GM23338 (cell line): ENCODE measurements around the gene HECTD2. TPM values are rescaled to one million over a fixed set of nuclear protein-coding genes. Genes with fewer than 3 reads are reported as not detected.

Experiments used
- ATAC-seq: fragments of 200-7000 bp; cut with Tn5 transposase; 3 replicates; pipeline ENCODE4 v1.9.1; 2020
- DNase-seq: peaks from one replicate; pipeline ENCODE4 v3.0.0-alpha.2; 2015; ENCODE audit warnings: low spot score
- H2AFZ ChIP-seq: fragments of 200-600 bp; sonication (generic); 2 replicates; pipeline ENCODE4 v1.8.0; 2016; ENCODE audit warnings: antibody characterized with exemption, mild to moderate bottlenecking, moderate library complexity
- H3F3A ChIP-seq: fragments of 200-600 bp; sonication (generic); replicated peaks from 2 replicates; pipeline ENCODE4 v1.8.0; 2017; ENCODE audit warnings: antibody characterized with exemption, mixed run types, low read depth
- H3K27ac ChIP-seq: fragments of 200-600 bp; sonication (generic); 2 replicates; pipeline ENCODE4 v1.6.1; 2016; ENCODE audit warnings: low read depth
- H3K27me3 ChIP-seq: fragments of 200-600 bp; sonication (generic); 2 replicates; pipeline ENCODE4 v1.8.0; 2016; ENCODE audit warnings: mild to moderate bottlenecking, mixed run types, moderate library complexity; ENCODE audit not compliant: insufficient read depth
- H3K36me3 ChIP-seq: fragments of 200-600 bp; sonication (generic); 2 replicates; pipeline ENCODE4 v1.8.0; 2016; ENCODE audit warnings: mild to moderate bottlenecking; ENCODE audit not compliant: insufficient read depth
- H3K4me1 ChIP-seq: fragments of 200-600 bp; sonication (generic); 2 replicates; pipeline ENCODE4 v1.8.0; 2016; ENCODE audit warnings: mild to moderate bottlenecking, moderate library complexity; ENCODE audit not compliant: insufficient read depth
- H3K4me2 ChIP-seq: fragments of 200-600 bp; sonication (generic); 2 replicates; pipeline ENCODE4 v1.7.1; 2017; ENCODE audit warnings: mixed run types
- H3K4me3 ChIP-seq: fragments of 200-600 bp; sonication (generic); 2 replicates; pipeline ENCODE4 v1.6.1; 2016; ENCODE audit warnings: mixed run types
- H3K79me2 ChIP-seq: fragments of 200-600 bp; sonication (generic); replicated peaks from 2 replicates; pipeline ENCODE4 v1.8.0; 2017; ENCODE audit warnings: mild to moderate bottlenecking; ENCODE audit not compliant: insufficient read depth
- H3K9me2 ChIP-seq: fragments of 200-600 bp; sonication (generic); 2 replicates; pipeline ENCODE4 v1.8.0; 2017; ENCODE audit not compliant: insufficient read depth
- H4K20me1 ChIP-seq: fragments of 200-600 bp; sonication (generic); replicated peaks from 2 replicates; pipeline ENCODE4 v1.8.0; 2017; ENCODE audit warnings: mild to moderate bottlenecking; ENCODE audit not compliant: insufficient read depth
- H3K27ac Mint-ChIP-seq: 2 replicates; pipeline ENCODE4 v1.8.0; 2020; ENCODE audit warnings: inconsistent platforms, mild to moderate bottlenecking, moderate library complexity, mixed read lengths
- H3K27me3 Mint-ChIP-seq: 3 replicates; pipeline ENCODE4 v1.8.0; 2022; ENCODE audit warnings: low read depth, mild to moderate bottlenecking, moderate library complexity, mixed read lengths, inconsistent platforms; ENCODE audit not compliant: insufficient read depth, poor library complexity
- H3K36me3 Mint-ChIP-seq: 3 replicates; pipeline ENCODE4 v1.8.0; 2021; ENCODE audit warnings: low read depth, mild to moderate bottlenecking, inconsistent platforms, moderate library complexity, mixed read lengths
- H3K4me1 Mint-ChIP-seq: 3 replicates; pipeline ENCODE4 v1.8.0; 2020; ENCODE audit warnings: mild to moderate bottlenecking, inconsistent platforms, mixed read lengths
- H3K4me3 Mint-ChIP-seq: 3 replicates; pipeline ENCODE4 v1.8.0; 2021; ENCODE audit warnings: moderate library complexity, mild to moderate bottlenecking, inconsistent platforms, mixed read lengths
- H3K9me3 Mint-ChIP-seq: 3 replicates; pipeline ENCODE4 v1.8.0; 2020; ENCODE audit warnings: moderate library complexity, mild to moderate bottlenecking, inconsistent platforms, mixed read lengths
- CREB1 ChIP-seq: fragments of 250-450 bp; sonication (Bioruptor Pico); IDR thresholded peaks from 2 replicates; pipeline ENCODE4 v1.5.0; 2020; ENCODE audit warnings: low read depth, mild to moderate bottlenecking, moderate library complexity
- EZH2phosphoT487 ChIP-seq: fragments of 200-600 bp; sonication (generic); IDR thresholded peaks from one replicate; pipeline ENCODE4 v1.8.1; 2018; ENCODE audit warnings: antibody characterized with exemption; ENCODE audit not compliant: unreplicated experiment
- JUNB ChIP-seq: IDR thresholded peaks from one replicate; pipeline ENCODE4 v1.6.1; 2016; ENCODE audit warnings: antibody characterized with exemption; ENCODE audit not compliant: unreplicated experiment
- NANOG ChIP-seq: IDR thresholded peaks from 2 replicates; pipeline ENCODE4 v1.6.1; 2016; ENCODE audit warnings: antibody characterized with exemption, borderline replicate concordance
- POLR2AphosphoS5 ChIP-seq: IDR thresholded peaks from 2 replicates; pipeline ENCODE4 v1.6.1; 2016; ENCODE audit warnings: antibody characterized with exemption, low read depth
- STAT1 ChIP-seq: IDR thresholded peaks from one replicate; pipeline ENCODE4 v1.6.1; 2016; ENCODE audit warnings: antibody characterized with exemption; ENCODE audit not compliant: unreplicated experiment
- ZNF114 ChIP-seq: fragments of 250-450 bp; sonication (Bioruptor Pico); IDR thresholded peaks from 2 replicates; pipeline ENCODE4 v1.5.0; 2020; ENCODE audit warnings: mild to moderate bottlenecking, moderate library complexity
- ZNF331 ChIP-seq: fragments of 250-450 bp; sonication (Bioruptor Pico); IDR thresholded peaks from 2 replicates; pipeline ENCODE4 v1.5.0; 2020; ENCODE audit warnings: low read depth, mild to moderate bottlenecking, moderate library complexity
- polyA plus RNA-seq: library from polyadenylated mRNA; unstranded; fragments of >200 nt; fragmentation: Nextera tagmentation; extraction: Ambion mirVana; gene quantifications from 2 replicates; pipeline ENCODE4 v1.2.1, GENCODE V29; 2016
- total RNA-seq: library from RNA; depleted of rRNA; stranded (reverse); fragments of >200 nt; shearing (Covaris generic); gene quantifications from 2 replicates; pipeline ENCODE4 v1.2.3, GENCODE V29; 2014
- TF ChIP-seq, protein P1 (sequence below): fragments of 250-450 bp; sonication (Bioruptor Pico); IDR thresholded peaks from 2 replicates; pipeline ENCODE4 v1.5.0; 2020; ENCODE audit warnings: mild to moderate bottlenecking, moderate library complexity
- TF ChIP-seq, protein P2 (sequence below): IDR thresholded peaks from 2 replicates; pipeline ENCODE4 v1.6.1; 2016; ENCODE audit warnings: antibody characterized with exemption
- TF ChIP-seq, protein P3 (sequence below): IDR thresholded peaks from one replicate; pipeline ENCODE4 v1.6.1; 2018; ENCODE audit warnings: antibody characterized with exemption; ENCODE audit not compliant: unreplicated experiment
- TF ChIP-seq, protein P4 (sequence below), 2 experiments: fragments of 200-600 bp in 1 of 2; sonication (generic) in 1 of 2; conservative IDR thresholded peaks; 2 replicates each; pipeline versions ENCODE4 v1.5.1 to v1.6.1; 2016 to 2017; ENCODE audit warnings: antibody characterized with exemption in 2 of 2, low read depth in 2 of 2, mild to moderate bottlenecking in 2 of 2, moderate library complexity in 1 of 2

Gene HECTD2
- total and polyA plus RNA-seq, 2 experiments from 2014 or later, result 8.5 to 14.4 TPM

DNA sequence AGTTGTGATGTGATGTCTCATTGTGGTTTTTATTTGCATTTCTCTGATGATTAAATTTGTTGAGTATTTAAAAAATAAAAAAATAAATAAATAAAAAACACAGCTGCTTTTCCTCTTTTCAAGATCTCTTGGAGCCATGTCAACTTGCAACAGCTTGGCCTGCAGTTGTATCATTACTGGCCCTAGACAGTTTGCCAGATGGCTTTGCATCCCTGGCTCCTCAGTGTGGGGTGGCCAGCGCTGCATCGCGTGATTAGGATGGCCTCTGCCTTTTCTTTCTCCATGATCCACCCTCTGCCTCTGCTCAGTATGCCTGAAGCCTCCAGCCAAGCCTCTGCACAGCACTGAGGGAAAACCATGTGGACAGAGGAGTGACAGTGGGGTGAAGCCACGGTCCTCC lies 126.0 kb downstream of the HECTD2 start (continued):
- TF ChIP-seq, protein P1, sequence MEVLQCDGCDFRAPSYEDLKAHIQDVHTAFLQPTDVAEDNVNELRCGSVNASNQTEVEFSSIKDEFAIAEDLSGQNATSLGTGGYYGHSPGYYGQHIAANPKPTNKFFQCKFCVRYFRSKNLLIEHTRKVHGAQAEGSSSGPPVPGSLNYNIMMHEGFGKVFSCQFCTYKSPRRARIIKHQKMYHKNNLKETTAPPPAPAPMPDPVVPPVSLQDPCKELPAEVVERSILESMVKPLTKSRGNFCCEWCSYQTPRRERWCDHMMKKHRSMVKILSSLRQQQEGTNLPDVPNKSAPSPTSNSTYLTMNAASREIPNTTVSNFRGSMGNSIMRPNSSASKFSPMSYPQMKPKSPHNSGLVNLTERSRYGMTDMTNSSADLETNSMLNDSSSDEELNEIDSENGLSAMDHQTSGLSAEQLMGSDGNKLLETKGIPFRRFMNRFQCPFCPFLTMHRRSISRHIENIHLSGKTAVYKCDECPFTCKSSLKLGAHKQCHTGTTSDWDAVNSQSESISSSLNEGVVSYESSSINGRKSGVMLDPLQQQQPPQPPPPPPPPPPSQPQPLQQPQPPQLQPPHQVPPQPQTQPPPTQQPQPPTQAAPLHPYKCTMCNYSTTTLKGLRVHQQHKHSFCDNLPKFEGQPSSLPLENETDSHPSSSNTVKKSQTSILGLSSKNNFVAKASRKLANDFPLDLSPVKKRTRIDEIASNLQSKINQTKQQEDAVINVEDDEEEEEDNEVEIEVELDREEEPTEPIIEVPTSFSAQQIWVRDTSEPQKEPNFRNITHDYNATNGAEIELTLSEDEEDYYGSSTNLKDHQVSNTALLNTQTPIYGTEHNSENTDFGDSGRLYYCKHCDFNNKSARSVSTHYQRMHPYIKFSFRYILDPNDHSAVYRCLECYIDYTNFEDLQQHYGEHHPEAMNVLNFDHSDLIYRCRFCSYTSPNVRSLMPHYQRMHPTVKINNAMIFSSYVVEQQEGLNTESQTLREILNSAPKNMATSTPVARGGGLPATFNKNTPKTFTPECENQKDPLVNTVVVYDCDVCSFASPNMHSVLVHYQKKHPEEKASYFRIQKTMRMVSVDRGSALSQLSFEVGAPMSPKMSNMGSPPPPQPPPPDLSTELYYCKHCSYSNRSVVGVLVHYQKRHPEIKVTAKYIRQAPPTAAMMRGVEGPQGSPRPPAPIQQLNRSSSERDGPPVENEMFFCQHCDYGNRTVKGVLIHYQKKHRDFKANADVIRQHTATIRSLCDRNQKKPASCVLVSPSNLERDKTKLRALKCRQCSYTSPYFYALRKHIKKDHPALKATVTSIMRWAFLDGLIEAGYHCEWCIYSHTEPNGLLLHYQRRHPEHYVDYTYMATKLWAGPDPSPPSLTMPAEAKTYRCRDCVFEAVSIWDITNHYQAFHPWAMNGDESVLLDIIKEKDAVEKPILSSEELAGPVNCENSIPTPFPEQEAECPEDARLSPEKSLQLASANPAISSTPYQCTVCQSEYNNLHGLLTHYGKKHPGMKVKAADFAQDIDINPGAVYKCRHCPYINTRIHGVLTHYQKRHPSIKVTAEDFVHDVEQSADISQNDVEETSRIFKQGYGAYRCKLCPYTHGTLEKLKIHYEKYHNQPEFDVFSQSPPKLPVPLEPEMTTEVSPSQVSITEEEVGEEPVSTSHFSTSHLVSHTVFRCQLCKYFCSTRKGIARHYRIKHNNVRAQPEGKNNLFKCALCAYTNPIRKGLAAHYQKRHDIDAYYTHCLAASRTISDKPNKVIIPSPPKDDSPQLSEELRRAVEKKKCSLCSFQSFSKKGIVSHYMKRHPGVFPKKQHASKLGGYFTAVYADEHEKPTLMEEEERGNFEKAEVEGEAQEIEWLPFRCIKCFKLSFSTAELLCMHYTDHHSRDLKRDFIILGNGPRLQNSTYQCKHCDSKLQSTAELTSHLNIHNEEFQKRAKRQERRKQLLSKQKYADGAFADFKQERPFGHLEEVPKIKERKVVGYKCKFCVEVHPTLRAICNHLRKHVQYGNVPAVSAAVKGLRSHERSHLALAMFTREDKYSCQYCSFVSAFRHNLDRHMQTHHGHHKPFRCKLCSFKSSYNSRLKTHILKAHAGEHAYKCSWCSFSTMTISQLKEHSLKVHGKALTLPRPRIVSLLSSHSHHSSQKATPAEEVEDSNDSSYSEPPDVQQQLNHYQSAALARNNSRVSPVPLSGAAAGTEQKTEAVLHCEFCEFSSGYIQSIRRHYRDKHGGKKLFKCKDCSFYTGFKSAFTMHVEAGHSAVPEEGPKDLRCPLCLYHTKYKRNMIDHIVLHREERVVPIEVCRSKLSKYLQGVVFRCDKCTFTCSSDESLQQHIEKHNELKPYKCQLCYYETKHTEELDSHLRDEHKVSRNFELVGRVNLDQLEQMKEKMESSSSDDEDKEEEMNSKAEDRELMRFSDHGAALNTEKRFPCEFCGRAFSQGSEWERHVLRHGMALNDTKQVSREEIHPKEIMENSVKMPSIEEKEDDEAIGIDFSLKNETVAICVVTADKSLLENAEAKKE (CRISPR knock-in tag), result no peak
- no peak for TF ChIP-seq POLR2AphosphoS5
- TF ChIP-seq JUNB, result no peak
- no peak for TF ChIP-seq ZNF331 (CRISPR knock-in tag)
- TF ChIP-seq, protein P2, sequence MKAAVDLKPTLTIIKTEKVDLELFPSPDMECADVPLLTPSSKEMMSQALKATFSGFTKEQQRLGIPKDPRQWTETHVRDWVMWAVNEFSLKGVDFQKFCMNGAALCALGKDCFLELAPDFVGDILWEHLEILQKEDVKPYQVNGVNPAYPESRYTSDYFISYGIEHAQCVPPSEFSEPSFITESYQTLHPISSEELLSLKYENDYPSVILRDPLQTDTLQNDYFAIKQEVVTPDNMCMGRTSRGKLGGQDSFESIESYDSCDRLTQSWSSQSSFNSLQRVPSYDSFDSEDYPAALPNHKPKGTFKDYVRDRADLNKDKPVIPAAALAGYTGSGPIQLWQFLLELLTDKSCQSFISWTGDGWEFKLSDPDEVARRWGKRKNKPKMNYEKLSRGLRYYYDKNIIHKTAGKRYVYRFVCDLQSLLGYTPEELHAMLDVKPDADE, result no peak

DNA sequence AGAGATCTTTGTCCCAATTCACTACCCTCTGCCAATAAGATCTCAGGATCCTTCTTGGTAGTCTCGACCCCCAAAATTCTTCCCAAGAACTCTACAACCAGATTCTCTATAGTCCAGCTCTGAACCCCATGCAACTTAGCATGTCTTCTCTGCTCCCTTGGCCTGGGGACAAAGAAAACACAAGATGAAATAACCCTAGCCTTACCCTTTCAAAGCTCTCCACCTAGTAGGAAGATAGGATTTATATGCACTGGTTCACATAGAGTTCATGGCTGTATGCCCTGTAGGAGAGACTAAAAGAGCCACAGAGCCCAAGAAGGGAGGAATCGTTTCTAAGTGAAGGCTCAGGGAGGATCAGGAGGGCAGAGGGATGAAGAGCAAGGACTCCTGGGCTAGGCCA lies 126.6 kb downstream of the HECTD2 start:
- H3K27me3 Mint-ChIP-seq, result no peaks in the 10 kb centered on the region
- no peaks in the 10 kb centered on the region for H3K79me2 ChIP-seq
- H3K4me2 ChIP-seq, result no peak overlapping the region
- H3K27me3 ChIP-seq, result no peaks in the 10 kb centered on the region
- no peaks in the 10 kb centered on the region for H3K4me1 ChIP-seq
- H3K4me3 ChIP-seq, result no peak overlapping the region
- H3K9me3 Mint-ChIP-seq, result peaks cover 18% of the 10 kb centered on the region
- H3K9me2 ChIP-seq, result peaks cover 8% of the 10 kb centered on the region; the same call in 1 of the 2 replicates
- no peak overlapping the region for H3K27ac ChIP-seq
- no peak overlapping the region for H3K27ac Mint-ChIP-seq
- DNase-seq (no peak), ATAC-seq (no peak)
- H3F3A ChIP-seq, result no peaks in the 10 kb centered on the region
- H3K4me1 Mint-ChIP-seq, result no peaks in the 10 kb centered on the region
- H2AFZ ChIP-seq, result no peak overlapping the region
- no peaks in the 10 kb centered on the region for H4K20me1 ChIP-seq
- H3K36me3 ChIP-seq, result no peaks in the 10 kb centered on the region
- H3K36me3 Mint-ChIP-seq, result no peaks in the 10 kb centered on the region; the same call in 2 of the 3 replicates
- no peak overlapping the region for H3K4me3 Mint-ChIP-seq
- TF ChIP-seq JUNB, result no peak
- TF ChIP-seq EZH2phosphoT487, result no peak
- no peak for TF ChIP-seq CREB1 (CRISPR knock-in tag)
- TF ChIP-seq, protein P3, sequence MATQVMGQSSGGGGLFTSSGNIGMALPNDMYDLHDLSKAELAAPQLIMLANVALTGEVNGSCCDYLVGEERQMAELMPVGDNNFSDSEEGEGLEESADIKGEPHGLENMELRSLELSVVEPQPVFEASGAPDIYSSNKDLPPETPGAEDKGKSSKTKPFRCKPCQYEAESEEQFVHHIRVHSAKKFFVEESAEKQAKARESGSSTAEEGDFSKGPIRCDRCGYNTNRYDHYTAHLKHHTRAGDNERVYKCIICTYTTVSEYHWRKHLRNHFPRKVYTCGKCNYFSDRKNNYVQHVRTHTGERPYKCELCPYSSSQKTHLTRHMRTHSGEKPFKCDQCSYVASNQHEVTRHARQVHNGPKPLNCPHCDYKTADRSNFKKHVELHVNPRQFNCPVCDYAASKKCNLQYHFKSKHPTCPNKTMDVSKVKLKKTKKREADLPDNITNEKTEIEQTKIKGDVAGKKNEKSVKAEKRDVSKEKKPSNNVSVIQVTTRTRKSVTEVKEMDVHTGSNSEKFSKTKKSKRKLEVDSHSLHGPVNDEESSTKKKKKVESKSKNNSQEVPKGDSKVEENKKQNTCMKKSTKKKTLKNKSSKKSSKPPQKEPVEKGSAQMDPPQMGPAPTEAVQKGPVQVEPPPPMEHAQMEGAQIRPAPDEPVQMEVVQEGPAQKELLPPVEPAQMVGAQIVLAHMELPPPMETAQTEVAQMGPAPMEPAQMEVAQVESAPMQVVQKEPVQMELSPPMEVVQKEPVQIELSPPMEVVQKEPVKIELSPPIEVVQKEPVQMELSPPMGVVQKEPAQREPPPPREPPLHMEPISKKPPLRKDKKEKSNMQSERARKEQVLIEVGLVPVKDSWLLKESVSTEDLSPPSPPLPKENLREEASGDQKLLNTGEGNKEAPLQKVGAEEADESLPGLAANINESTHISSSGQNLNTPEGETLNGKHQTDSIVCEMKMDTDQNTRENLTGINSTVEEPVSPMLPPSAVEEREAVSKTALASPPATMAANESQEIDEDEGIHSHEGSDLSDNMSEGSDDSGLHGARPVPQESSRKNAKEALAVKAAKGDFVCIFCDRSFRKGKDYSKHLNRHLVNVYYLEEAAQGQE, result no peak
- TF ChIP-seq ZNF114 (CRISPR knock-in tag), result no peak
- no peak for TF ChIP-seq NANOG
- TF ChIP-seq ZNF331 (CRISPR knock-in tag), result no peak
- TF ChIP-seq STAT1, result no peak
- TF ChIP-seq, protein P4, sequence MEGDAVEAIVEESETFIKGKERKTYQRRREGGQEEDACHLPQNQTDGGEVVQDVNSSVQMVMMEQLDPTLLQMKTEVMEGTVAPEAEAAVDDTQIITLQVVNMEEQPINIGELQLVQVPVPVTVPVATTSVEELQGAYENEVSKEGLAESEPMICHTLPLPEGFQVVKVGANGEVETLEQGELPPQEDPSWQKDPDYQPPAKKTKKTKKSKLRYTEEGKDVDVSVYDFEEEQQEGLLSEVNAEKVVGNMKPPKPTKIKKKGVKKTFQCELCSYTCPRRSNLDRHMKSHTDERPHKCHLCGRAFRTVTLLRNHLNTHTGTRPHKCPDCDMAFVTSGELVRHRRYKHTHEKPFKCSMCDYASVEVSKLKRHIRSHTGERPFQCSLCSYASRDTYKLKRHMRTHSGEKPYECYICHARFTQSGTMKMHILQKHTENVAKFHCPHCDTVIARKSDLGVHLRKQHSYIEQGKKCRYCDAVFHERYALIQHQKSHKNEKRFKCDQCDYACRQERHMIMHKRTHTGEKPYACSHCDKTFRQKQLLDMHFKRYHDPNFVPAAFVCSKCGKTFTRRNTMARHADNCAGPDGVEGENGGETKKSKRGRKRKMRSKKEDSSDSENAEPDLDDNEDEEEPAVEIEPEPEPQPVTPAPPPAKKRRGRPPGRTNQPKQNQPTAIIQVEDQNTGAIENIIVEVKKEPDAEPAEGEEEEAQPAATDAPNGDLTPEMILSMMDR (conservative IDR thresholded peaks at IDR 0.05; ENCODE audit: low read depth in 2 of 2), result no peak
